Astrocyte (in vitro differentiated cells and primary cell): Measurements from ENCODE around the gene PKMYT1.

ENCODE experiments used
- EZH2 ChIP-seq: IDR thresholded peaks from 2 replicates; pipeline ENCODE4 v1.6.1; 2012; ENCODE audit warnings: mild to moderate bottlenecking, low read length, inconsistent platforms; ENCODE audit not compliant: insufficient read depth
- TF ChIP-seq, protein P1 (sequence below): IDR thresholded peaks from 2 replicates; pipeline ENCODE4 v1.5.1; 2011; ENCODE audit warnings: low read depth, mild to moderate bottlenecking, inconsistent platforms, low read length, moderate library complexity; ENCODE audit not compliant: insufficient read depth

DNA sequence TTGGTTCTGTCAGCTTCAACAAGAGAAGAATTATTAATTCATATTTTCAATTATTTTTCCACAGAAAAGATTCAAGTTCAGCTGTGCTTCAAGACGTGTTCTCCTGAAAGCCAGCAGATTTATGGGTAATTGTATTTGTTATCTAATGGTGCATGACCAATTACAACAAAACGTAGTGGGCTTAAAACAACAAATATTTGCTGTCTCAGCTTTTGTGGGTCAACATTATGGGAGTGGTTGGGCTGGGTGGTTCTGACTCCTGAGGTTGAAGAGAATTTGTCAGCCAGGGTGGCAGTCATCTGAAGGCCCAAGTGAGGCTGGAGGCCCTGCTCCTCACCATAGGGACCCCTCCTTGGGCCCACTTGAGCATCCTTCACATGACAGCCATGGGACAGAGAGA, 40.3 kb downstream of the PKMYT1 start:
- TF ChIP-seq, protein P1, sequence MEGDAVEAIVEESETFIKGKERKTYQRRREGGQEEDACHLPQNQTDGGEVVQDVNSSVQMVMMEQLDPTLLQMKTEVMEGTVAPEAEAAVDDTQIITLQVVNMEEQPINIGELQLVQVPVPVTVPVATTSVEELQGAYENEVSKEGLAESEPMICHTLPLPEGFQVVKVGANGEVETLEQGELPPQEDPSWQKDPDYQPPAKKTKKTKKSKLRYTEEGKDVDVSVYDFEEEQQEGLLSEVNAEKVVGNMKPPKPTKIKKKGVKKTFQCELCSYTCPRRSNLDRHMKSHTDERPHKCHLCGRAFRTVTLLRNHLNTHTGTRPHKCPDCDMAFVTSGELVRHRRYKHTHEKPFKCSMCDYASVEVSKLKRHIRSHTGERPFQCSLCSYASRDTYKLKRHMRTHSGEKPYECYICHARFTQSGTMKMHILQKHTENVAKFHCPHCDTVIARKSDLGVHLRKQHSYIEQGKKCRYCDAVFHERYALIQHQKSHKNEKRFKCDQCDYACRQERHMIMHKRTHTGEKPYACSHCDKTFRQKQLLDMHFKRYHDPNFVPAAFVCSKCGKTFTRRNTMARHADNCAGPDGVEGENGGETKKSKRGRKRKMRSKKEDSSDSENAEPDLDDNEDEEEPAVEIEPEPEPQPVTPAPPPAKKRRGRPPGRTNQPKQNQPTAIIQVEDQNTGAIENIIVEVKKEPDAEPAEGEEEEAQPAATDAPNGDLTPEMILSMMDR: no peak
- no peak for TF ChIP-seq EZH2
